ENCODE data around the gene FGF12.

Gene FGF12

GRCh38 chr3:192573240-192573639, 154.1 kb downstream of the FGF12 start:
- no peak overlapping the region for H3K4me2 ChIP-seq (ENCODE audit: low read length)
- H3K4me1 ChIP-seq (ENCODE audit: control insufficient read depth, low read length): no peaks in the 10 kb centered on the region
- no peaks in the 10 kb centered on the region for H4K20me1 ChIP-seq (ENCODE audit: control insufficient read depth, insufficient read depth, low read depth, low read length)
- no peaks in the 10 kb centered on the region for H3K9me2 ChIP-seq (replicated peaks; ENCODE audit: control insufficient read depth, low read length)
- H3K4me3 ChIP-seq (ENCODE audit: low read length): no peak overlapping the region
- no peaks in the 10 kb centered on the region for H3K79me2 ChIP-seq (ENCODE audit: control insufficient read depth, low read length)
- H3K9me3 ChIP-seq (ENCODE audit: control insufficient read depth, insufficient read depth, low read length): no peaks in the 10 kb centered on the region
- H3F3A ChIP-seq (ENCODE audit: control insufficient read depth, insufficient read depth): no peaks in the 10 kb centered on the region
- TF ChIP-seq EZH2phosphoT487 (IDR thresholded peaks at IDR 0.05; ENCODE audit: borderline replicate concordance, low read length) (no peak), CTCF (IDR thresholded peaks at IDR 0.05; ENCODE audit: low read depth, low read length, poor library complexity, severe bottlenecking) (no peak)
- no peaks in the 10 kb centered on the region for H3K27me3 ChIP-seq (ENCODE audit: control insufficient read depth, low read length)
- no peaks in the 10 kb centered on the region for H3K36me3 ChIP-seq (ENCODE audit: control insufficient read depth, low read length)
- no peak overlapping the region for H3K27ac ChIP-seq (ENCODE audit: low read depth, low read length)

- Histone ChIP-seq H3K27me3 (ENCODE audit: control insufficient read depth, low read length) (no peaks in the 10 kb centered on the region), H4K20me1 (ENCODE audit: control insufficient read depth, insufficient read depth, low read depth, low read length) (no peaks in the 10 kb centered on the region), H3K36me3 (ENCODE audit: control insufficient read depth, low read length) (no peaks in the 10 kb centered on the region), H3K9me2 (replicated peaks; ENCODE audit: control insufficient read depth, low read length) (no peaks in the 10 kb centered on the region), H3K4me3 (ENCODE audit: low read length) (no peak overlapping the region), H3K27ac (ENCODE audit: low read depth, low read length) (no peak overlapping the region), H3F3A (ENCODE audit: control insufficient read depth, insufficient read depth) (no peaks in the 10 kb centered on the region), H3K4me2 (ENCODE audit: low read length) (no peak overlapping the region), H3K4me1 (ENCODE audit: control insufficient read depth, low read length) (no peaks in the 10 kb centered on the region), H3K79me2 (ENCODE audit: control insufficient read depth, low read length) (no peaks in the 10 kb centered on the region), H3K9me3 (ENCODE audit: control insufficient read depth, insufficient read depth, low read length) (no peaks in the 10 kb centered on the region)
- TF ChIP-seq EZH2phosphoT487 (IDR thresholded peaks at IDR 0.05; ENCODE audit: borderline replicate concordance, low read length) (no peak), CTCF (IDR thresholded peaks at IDR 0.05; ENCODE audit: low read depth, low read length, poor library complexity, severe bottlenecking) (no peak)
These were observed 156.2 kb downstream of the FGF12 start for GRCh38 chr3:192570821-192571791.

- no peak overlapping the region for H3K4me2 ChIP-seq (ENCODE audit: low read length)
- TF ChIP-seq CTCF (IDR thresholded peaks at IDR 0.05; ENCODE audit: low read depth, low read length, poor library complexity, severe bottlenecking) (no peak), EZH2phosphoT487 (IDR thresholded peaks at IDR 0.05; ENCODE audit: borderline replicate concordance, low read length) (no peak)
- H3K9me3 ChIP-seq (ENCODE audit: control insufficient read depth, insufficient read depth, low read length): no peaks in the 10 kb centered on the region
These were observed 157.0 kb downstream of the FGF12 start for GRCh38 chr3:192570315-192570714.

More at GRCh38 chr3:192570315-192570714, 157.0 kb downstream of the FGF12 start:
- Histone ChIP-seq H3K36me3 (ENCODE audit: control insufficient read depth, low read length) (no peaks in the 10 kb centered on the region), H3K27ac (ENCODE audit: low read depth, low read length) (no peak overlapping the region), H3F3A (ENCODE audit: control insufficient read depth, insufficient read depth) (no peaks in the 10 kb centered on the region), H3K4me1 (ENCODE audit: control insufficient read depth, low read length) (no peaks in the 10 kb centered on the region), H3K9me2 (replicated peaks; ENCODE audit: control insufficient read depth, low read length) (no peaks in the 10 kb centered on the region), H4K20me1 (ENCODE audit: control insufficient read depth, insufficient read depth, low read depth, low read length) (no peaks in the 10 kb centered on the region), H3K27me3 (ENCODE audit: control insufficient read depth, low read length) (no peaks in the 10 kb centered on the region), H3K79me2 (ENCODE audit: control insufficient read depth, low read length) (no peaks in the 10 kb centered on the region), H3K4me3 (ENCODE audit: low read length) (no peak overlapping the region)

Measured in DOHH2 (cell line).